Activated T-helper 17 cell treated with anti-CD3 and anti-CD28 coated beads, Interleukin-2, amount 50 U/mL, for 72 hours (primary cell): ENCODE measurements around the gene RAB44. TPM values are rescaled to one million over a fixed set of nuclear protein-coding genes. Genes with fewer than 3 reads are reported as not detected.

Experiments used
- ATAC-seq: fragments of 150-1000 bp; cut with Tn5 transposase; replicated peaks from 2 replicates; pipeline ENCODE4 v1.10.0; 2021; ENCODE audit warnings: mild to moderate bottlenecking, moderate library complexity
- H3K27ac Mint-ChIP-seq: one replicate; pipeline ENCODE4 v1.8.0; 2022; ENCODE audit warnings: mixed read lengths
- H3K27me3 Mint-ChIP-seq: one replicate; pipeline ENCODE4 v1.8.0; 2022; ENCODE audit warnings: mixed read lengths
- H3K36me3 Mint-ChIP-seq: one replicate; pipeline ENCODE4 v1.8.0; 2022; ENCODE audit warnings: low read depth, mild to moderate bottlenecking, mixed read lengths
- H3K4me1 Mint-ChIP-seq: one replicate; pipeline ENCODE4 v1.8.0; 2022; ENCODE audit warnings: mixed read lengths
- H3K4me3 Mint-ChIP-seq: one replicate; pipeline ENCODE4 v1.8.0; 2022; ENCODE audit warnings: mild to moderate bottlenecking, mixed read lengths
- H3K9me3 Mint-ChIP-seq: one replicate; pipeline ENCODE4 v1.8.0; 2022; ENCODE audit warnings: mixed read lengths
- total RNA-seq, 2 donors: library from RNA; stranded (reverse); gene quantifications; one replicate each; pipeline ENCODE4 v1.2.3, GENCODE V29; 2022

RAB44 gene
- total RNA-seq, 2 donors from 2014 or later: 0.11 to 0.32 TPM

GRCh38 chr6:36733300-36733699 lies 35.7 kb downstream of the RAB44 start:
- Mint-ChIP-seq H3K27ac (peak overlapping the region; percentile 20), H3K36me3 (no peaks in the 10 kb centered on the region), H3K4me3 (no peak overlapping the region), H3K9me3 (no peaks in the 10 kb centered on the region), H3K27me3 (no peaks in the 10 kb centered on the region), H3K4me1 (peaks cover 3% of the 10 kb centered on the region)
- ATAC-seq: no peak

GRCh38 chr6:36734486-36735060 lies 36.9 kb downstream of the RAB44 start:
- Mint-ChIP-seq H3K27me3 (no peaks in the 10 kb centered on the region), H3K36me3 (no peaks in the 10 kb centered on the region), H3K4me3 (peak overlapping the region; percentile 62), H3K27ac (peak overlapping the region; percentile 68), H3K4me1 (no peaks in the 10 kb centered on the region), H3K9me3 (no peaks in the 10 kb centered on the region)
- ATAC-seq: no peak

- Mint-ChIP-seq H3K36me3 (no peaks in the 10 kb centered on the region), H3K4me3 (peak overlapping the region; percentile 62), H3K27ac (peak overlapping the region; percentile 68), H3K4me1 (peaks cover 4% of the 10 kb centered on the region), H3K27me3 (no peaks in the 10 kb centered on the region), H3K9me3 (no peaks in the 10 kb centered on the region)
- ATAC-seq: peak; percentile 92
Observed at GRCh38 chr6:36735110-36736071, 37.8 kb downstream of the RAB44 start.

DNA sequence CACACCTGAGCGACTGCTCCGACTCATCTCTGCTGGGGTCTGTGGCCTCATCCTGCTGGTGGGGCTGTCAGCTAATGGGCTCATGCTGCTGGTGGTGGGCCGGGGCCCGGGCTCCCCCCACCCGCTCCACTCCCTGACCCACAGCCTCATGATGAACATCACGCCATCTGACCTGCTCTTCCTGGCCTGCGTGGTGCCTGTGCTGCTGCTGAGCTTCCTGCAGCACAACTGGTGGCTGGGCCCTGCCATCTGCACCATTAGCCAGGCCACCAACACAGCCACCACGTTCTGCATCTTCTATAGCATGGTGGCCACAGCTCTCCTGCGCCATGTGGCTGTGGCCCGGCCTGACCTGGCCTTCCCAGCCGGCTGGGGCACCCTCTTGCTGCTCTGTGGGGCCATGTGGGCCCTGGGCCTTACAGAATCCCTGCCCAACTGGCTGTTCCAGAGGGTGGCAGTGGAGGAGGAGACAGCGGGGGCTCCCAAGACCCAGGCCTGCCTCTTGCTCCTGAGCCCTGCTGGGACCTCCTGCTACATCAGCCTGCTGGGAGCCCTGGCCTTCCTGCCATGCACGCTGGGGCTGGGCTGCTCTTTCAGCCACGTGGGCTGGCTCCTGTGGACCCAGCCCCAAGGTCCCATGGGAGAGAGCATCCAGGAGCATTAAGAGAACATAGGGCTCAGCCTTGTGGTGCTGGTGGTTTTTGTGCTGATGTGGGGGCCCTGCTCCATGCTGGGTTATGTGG lies 39.6 kb downstream of the RAB44 start:
- ATAC-seq: no peak
- no peaks in the 10 kb centered on the region for H3K36me3 Mint-ChIP-seq
- H3K27me3 Mint-ChIP-seq: no peaks in the 10 kb centered on the region
- no peaks in the 10 kb centered on the region for H3K9me3 Mint-ChIP-seq
- peaks cover 6% of the 10 kb centered on the region for H3K4me1 Mint-ChIP-seq
- H3K27ac Mint-ChIP-seq: no peak overlapping the region
- no peak overlapping the region for H3K4me3 Mint-ChIP-seq

- ATAC-seq: no peak
- Mint-ChIP-seq H3K4me3 (no peak overlapping the region), H3K36me3 (no peaks in the 10 kb centered on the region), H3K27me3 (no peaks in the 10 kb centered on the region), H3K4me1 (peaks cover 6% of the 10 kb centered on the region), H3K27ac (peak overlapping the region; percentile 14), H3K9me3 (no peaks in the 10 kb centered on the region)
Observed at GRCh38 chr6:36738108-36738507, 40.5 kb downstream of the RAB44 start.

- H3K27ac Mint-ChIP-seq: peak overlapping the region; percentile 8
- H3K4me3 Mint-ChIP-seq: no peak overlapping the region
- H3K4me1 Mint-ChIP-seq: peaks cover 13% of the 10 kb centered on the region
Observed at GRCh38 chr6:36739947-36740817, 42.6 kb downstream of the RAB44 start.

GRCh38 chr6:36740818-36741179 lies 43.2 kb downstream of the RAB44 start:
- H3K9me3 Mint-ChIP-seq: no peaks in the 10 kb centered on the region
- peak overlapping the region; percentile 8 for H3K27ac Mint-ChIP-seq
- no peaks in the 10 kb centered on the region for H3K36me3 Mint-ChIP-seq
- H3K27me3 Mint-ChIP-seq: no peaks in the 10 kb centered on the region
- ATAC-seq: no peak
- no peak overlapping the region for H3K4me3 Mint-ChIP-seq
- H3K4me1 Mint-ChIP-seq: peaks cover 13% of the 10 kb centered on the region

More at GRCh38 chr6:36739947-36740817, 42.6 kb downstream of the RAB44 start:
- ATAC-seq: no peak
- H3K36me3 Mint-ChIP-seq: no peaks in the 10 kb centered on the region
- no peaks in the 10 kb centered on the region for H3K27me3 Mint-ChIP-seq
- H3K9me3 Mint-ChIP-seq: no peaks in the 10 kb centered on the region

DNA sequence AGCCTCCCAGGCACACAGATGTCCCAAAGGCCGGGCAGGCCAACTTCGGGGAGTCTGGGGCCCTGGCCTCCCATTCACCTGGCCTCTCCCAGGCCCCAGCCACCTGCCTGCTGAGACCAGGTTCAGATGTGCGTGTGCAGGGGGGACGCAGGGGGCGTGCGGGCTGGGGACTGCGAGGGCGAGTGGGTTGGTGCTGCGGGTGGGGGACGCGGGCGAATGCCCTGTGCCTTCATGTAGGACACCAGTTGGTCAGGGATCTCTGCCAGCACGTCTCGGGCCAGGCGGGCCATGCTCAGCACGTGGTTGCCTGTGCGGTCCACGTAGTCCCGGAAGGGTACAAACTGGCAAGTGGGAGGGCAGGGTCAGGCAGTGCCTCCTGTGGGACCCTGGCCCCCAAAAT lies 44.5 kb downstream of the RAB44 start:
- Mint-ChIP-seq H3K9me3 (no peaks in the 10 kb centered on the region), H3K36me3 (no peaks in the 10 kb centered on the region), H3K27ac (no peak overlapping the region), H3K4me3 (no peak overlapping the region), H3K4me1 (peaks cover 17% of the 10 kb centered on the region), H3K27me3 (no peaks in the 10 kb centered on the region)
- ATAC-seq: no peak

GRCh38 chr6:36743032-36743431 lies 45.4 kb downstream of the RAB44 start:
- no peak overlapping the region for H3K27ac Mint-ChIP-seq
- peak overlapping the region; percentile 21 for H3K4me3 Mint-ChIP-seq
- peaks cover 17% of the 10 kb centered on the region for H3K4me1 Mint-ChIP-seq
- no peak for ATAC-seq
- no peaks in the 10 kb centered on the region for H3K36me3 Mint-ChIP-seq
- H3K9me3 Mint-ChIP-seq: no peaks in the 10 kb centered on the region
- H3K27me3 Mint-ChIP-seq: no peaks in the 10 kb centered on the region

GRCh38 chr6:36743538-36744303 lies 46.1 kb downstream of the RAB44 start:
- ATAC-seq: peak; percentile 43
- H3K4me1 Mint-ChIP-seq: peaks cover 17% of the 10 kb centered on the region
- no peaks in the 10 kb centered on the region for H3K9me3 Mint-ChIP-seq
- peak overlapping the region; percentile 45 for H3K27ac Mint-ChIP-seq
- no peaks in the 10 kb centered on the region for H3K27me3 Mint-ChIP-seq
- H3K36me3 Mint-ChIP-seq: no peaks in the 10 kb centered on the region
- peak overlapping the region; percentile 21 for H3K4me3 Mint-ChIP-seq

GRCh38 chr6:36744304-36744673 lies 46.7 kb downstream of the RAB44 start:
- H3K9me3 Mint-ChIP-seq: no peaks in the 10 kb centered on the region
- H3K4me3 Mint-ChIP-seq: peak overlapping the region; percentile 21
- no peaks in the 10 kb centered on the region for H3K27me3 Mint-ChIP-seq
- peak overlapping the region; percentile 45 for H3K27ac Mint-ChIP-seq
- H3K4me1 Mint-ChIP-seq: peaks cover 17% of the 10 kb centered on the region
- no peak for ATAC-seq
- H3K36me3 Mint-ChIP-seq: no peaks in the 10 kb centered on the region

DNA sequence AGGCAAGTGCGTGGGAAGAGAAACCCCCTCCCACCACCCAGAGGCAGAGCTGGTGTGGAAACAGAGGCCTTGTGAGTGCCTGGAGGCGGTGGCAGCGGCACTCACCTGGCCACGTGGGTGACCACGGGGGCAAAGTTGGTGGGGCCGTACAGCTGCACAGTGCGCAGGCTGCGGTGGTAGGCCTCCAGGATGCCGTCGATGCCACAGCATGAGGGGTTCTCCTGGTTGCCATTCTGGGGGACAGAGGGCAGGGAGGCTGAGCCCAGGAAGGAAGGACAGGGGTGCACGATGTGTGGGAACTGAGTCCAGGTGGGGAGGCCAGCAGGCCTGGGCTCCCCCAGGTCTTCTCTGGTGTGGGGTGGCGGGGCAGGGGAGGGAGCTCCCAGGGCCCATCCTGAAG lies 47.7 kb downstream of the RAB44 start:
- ATAC-seq: no peak
- no peaks in the 10 kb centered on the region for H3K27me3 Mint-ChIP-seq

GRCh38 chr6:36745836-36746235 lies 48.2 kb downstream of the RAB44 start:
- no peaks in the 10 kb centered on the region for H3K36me3 Mint-ChIP-seq
- ATAC-seq: no peak
- H3K9me3 Mint-ChIP-seq: no peaks in the 10 kb centered on the region
- no peak overlapping the region for H3K4me3 Mint-ChIP-seq
- peaks cover 12% of the 10 kb centered on the region for H3K4me1 Mint-ChIP-seq
- H3K27me3 Mint-ChIP-seq: no peaks in the 10 kb centered on the region
- H3K27ac Mint-ChIP-seq: no peak overlapping the region

More for the DNA sequence above, 47.7 kb downstream of the RAB44 start:
- H3K9me3 Mint-ChIP-seq: no peaks in the 10 kb centered on the region
- no peak overlapping the region for H3K27ac Mint-ChIP-seq
- H3K4me1 Mint-ChIP-seq: peaks cover 15% of the 10 kb centered on the region
- H3K36me3 Mint-ChIP-seq: no peaks in the 10 kb centered on the region
- no peak overlapping the region for H3K4me3 Mint-ChIP-seq
